Lower leg skin (tissue), 4 donors: ENCODE measurements around the gene S1PR3. TPM values are rescaled to one million over a fixed set of nuclear protein-coding genes. Genes with fewer than 3 reads are reported as not detected.

ENCODE experiments used
- DNase-seq, 2 donors: peaks; one replicate each; pipeline ENCODE4 v3.0.0-alpha.2; 2019; ENCODE audit warnings: low spot score in 2 of 2
- H3K4me3 ChIP-seq: fragments of 200-600 bp; sonication (generic); 2 replicates; pipeline ENCODE4 v1.5.1; 2017; ENCODE audit warnings: mild to moderate bottlenecking, low read depth; ENCODE audit not compliant: poor library complexity, severe bottlenecking
- CTCF ChIP-seq, 3 donors: fragments of 450-650 bp; IDR thresholded peaks; one replicate each; pipeline ENCODE4 v1.5.1; 2016; ENCODE audit warnings: antibody characterized with exemption in 3 of 3, mild to moderate bottlenecking in 3 of 3, moderate library complexity in 2 of 3
- POLR2A ChIP-seq, 2 donors: fragments of 450-650 bp; IDR thresholded peaks; one replicate each; pipeline ENCODE4 v1.6.1; 2016 to 2017; ENCODE audit warnings: antibody characterized with exemption in 2 of 2, mild to moderate bottlenecking in 1 of 2, moderate library complexity in 1 of 2
- WGBS, 2 donors: methylation state at CpG; one replicate each; pipeline ENCODE4 v1.1.5; 2018; 5-methylcytosine and 5-hydroxymethylcytosine counted together
- intact Hi-C: fragments of 100-400 bp; cut with DNase I; formaldehyde crosslinking; loops from one replicate; pipeline ENCODE4 v1.15.0; 2023; ENCODE audit warnings: low total_unique reads
- total RNA-seq, 4 donors: library from RNA; depleted of rRNA; stranded (reverse); fragments of >200 nt; gene quantifications; one replicate each; pipeline ENCODE4 v1.1.0, GENCODE V29; 2016

Gene S1PR3
- total RNA-seq, 4 donors from 2014 or later, result 3.1 to 10.9 (median 7.2) TPM

- WGBS, 2 donors, result 83 to 84% methylated on average over 9 of the region's 9 CpGs
- DNase-seq, result peak; percentile 7 to 80
- H3K4me3 ChIP-seq, result no peak overlapping the region
- no peak for TF ChIP-seq POLR2A (IDR thresholded peaks at IDR 0.05)
- intact Hi-C loops, result no loop called here
Measured at GRCh38 chr9:89008055-89008743, 16.9 kb downstream of the S1PR3 start.

- intact Hi-C loops, result no loop called here
- WGBS, 2 donors, result 78 to 86% methylated on average over 12 of the region's 12 CpGs
- H3K4me3 ChIP-seq, result no peak overlapping the region
- DNase-seq, result peak; percentile 9 to 61
- TF ChIP-seq CTCF (IDR thresholded peaks at IDR 0.05) (no peak), POLR2A (IDR thresholded peaks at IDR 0.05) (no peak)
Measured at GRCh38 chr9:89008744-89009545, 17.7 kb downstream of the S1PR3 start.

- intact Hi-C loops, result no loop called here
- DNase-seq, result peak in 1 of 2 donors; percentile 81
- whole genome bisulfite sequencing, 2 donors, result 67 to 76% methylated on average over 9 of the region's 9 CpGs
- no peak for TF ChIP-seq CTCF (IDR thresholded peaks at IDR 0.05)
- TF ChIP-seq POLR2A (IDR thresholded peaks at IDR 0.05), result no peak
- no peak overlapping the region for H3K4me3 ChIP-seq
Measured at GRCh38 chr9:89009546-89009840, 18.2 kb downstream of the S1PR3 start.

- TF ChIP-seq POLR2A (IDR thresholded peaks at IDR 0.05) (no peak), CTCF (IDR thresholded peaks at IDR 0.05) (no peak)
- intact Hi-C loops, result no loop called here
- H3K4me3 ChIP-seq, result no peak overlapping the region
- DNase-seq, result no peak
- WGBS, 2 donors, result 83 to 85% methylated on average over 10 of the region's 10 CpGs
Measured at GRCh38 chr9:89010056-89010455, 18.8 kb downstream of the S1PR3 start.

GRCh38 chr9:89010526-89011111, 19.4 kb downstream of the S1PR3 start:
- DNase-seq, result no peak
- TF ChIP-seq CTCF (IDR thresholded peaks at IDR 0.05), result no peak
- TF ChIP-seq POLR2A (IDR thresholded peaks at IDR 0.05), result no peak
- intact Hi-C loops, result no loop called here
- H3K4me3 ChIP-seq, result no peak overlapping the region
- WGBS, 2 donors, result 76 to 77% methylated on average over 6 of the region's 6 CpGs

GRCh38 chr9:89011683-89012082, 20.4 kb downstream of the S1PR3 start:
- WGBS, 2 donors, result 90 to 94% methylated on average over 2 of the region's 2 CpGs
- no peak overlapping the region for H3K4me3 ChIP-seq
- DNase-seq, result no peak
- no peak for TF ChIP-seq POLR2A (IDR thresholded peaks at IDR 0.05)
- no peak for TF ChIP-seq CTCF (IDR thresholded peaks at IDR 0.05)
- intact Hi-C loops, result no loop called here
